ENCODE data around the gene IMPA2.

The IMPA2 gene

DNA sequence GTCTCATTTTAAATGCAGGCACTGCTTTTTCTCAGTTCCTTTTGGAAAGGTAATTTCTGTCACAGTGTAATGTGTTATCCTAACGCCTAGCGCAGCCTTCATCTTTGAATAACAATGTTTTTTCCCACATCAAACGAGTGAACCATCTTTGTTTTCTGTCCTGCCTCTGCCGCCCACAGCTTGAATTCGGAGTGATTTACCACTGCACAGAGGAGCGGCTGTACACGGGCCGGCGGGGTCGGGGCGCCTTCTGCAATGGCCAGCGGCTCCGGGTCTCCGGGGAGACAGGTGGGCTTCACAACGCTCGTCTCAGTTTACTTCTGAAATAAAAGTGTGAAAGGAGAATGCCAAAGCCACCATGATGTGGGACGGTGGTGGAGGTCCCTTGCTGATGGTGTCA is 32.8 kb downstream of the IMPA2 start:
- no peak for TF ChIP-seq CTCF (IDR thresholded peaks at IDR 0.05; ENCODE audit: borderline replicate concordance, control extremely low read depth, extremely low read depth, insufficient read depth, missing control alignments)
- DNase-seq (ENCODE audit: low spot score), result no peak
- in situ Hi-C loops (cut with MboI; ENCODE audit: low sequenced_read_pairs, unreplicated experiment), result no loop called here

GRCh38 chr18:12014521-12015415 is 33.5 kb downstream of the IMPA2 start:
- in situ Hi-C loops (cut with MboI; ENCODE audit: low sequenced_read_pairs, unreplicated experiment), result no loop called here
- no peak for TF ChIP-seq CTCF (IDR thresholded peaks at IDR 0.05; ENCODE audit: borderline replicate concordance, control extremely low read depth, extremely low read depth, insufficient read depth, missing control alignments)
- no peak for DNase-seq (ENCODE audit: low spot score)

DNA sequence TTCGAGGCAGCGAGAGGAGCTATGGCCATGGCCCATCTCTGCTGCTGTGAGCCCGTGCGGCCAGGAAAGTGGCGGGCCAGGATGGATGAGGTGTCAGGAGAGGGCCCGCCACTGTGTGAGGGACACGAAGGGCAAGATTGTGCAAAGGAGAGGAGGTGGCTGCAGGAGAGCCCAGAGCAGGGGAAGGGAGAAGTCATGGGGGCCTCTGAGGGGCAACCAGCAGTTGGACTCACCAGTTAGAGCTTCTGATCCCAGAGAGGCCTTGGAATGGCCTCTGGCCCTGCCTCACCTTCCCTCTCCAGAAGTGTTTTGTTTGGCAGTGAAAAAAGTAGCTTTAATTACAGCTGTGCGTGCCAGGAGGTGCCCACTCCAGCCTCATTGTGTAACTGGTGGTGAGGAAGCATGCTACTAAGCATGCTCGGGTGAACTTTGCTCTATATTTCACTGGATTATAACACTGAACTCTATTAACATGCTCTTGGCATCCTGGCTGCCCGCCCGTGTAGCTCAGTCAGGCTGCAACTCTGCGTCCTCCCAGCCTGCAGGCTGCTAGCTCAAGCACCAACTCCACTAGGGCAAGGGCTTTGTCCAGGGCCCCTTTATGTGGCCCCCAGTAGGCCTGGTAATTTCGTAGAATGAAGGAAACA is 34.2 kb downstream of the IMPA2 start:
- in situ Hi-C loops (cut with MboI; ENCODE audit: low sequenced_read_pairs, unreplicated experiment), result no loop called here
- no peak for TF ChIP-seq CTCF (IDR thresholded peaks at IDR 0.05; ENCODE audit: borderline replicate concordance, control extremely low read depth, extremely low read depth, insufficient read depth, missing control alignments)
- DNase-seq (ENCODE audit: low spot score), result no peak

GRCh38 chr18:12017081-12017480 is 35.8 kb downstream of the IMPA2 start:
- no peak for TF ChIP-seq CTCF (IDR thresholded peaks at IDR 0.05; ENCODE audit: borderline replicate concordance, control extremely low read depth, extremely low read depth, insufficient read depth, missing control alignments)
- no peak for DNase-seq (ENCODE audit: low spot score)
- in situ Hi-C loops (cut with MboI; ENCODE audit: low sequenced_read_pairs, unreplicated experiment), result no loop called here

DNA sequence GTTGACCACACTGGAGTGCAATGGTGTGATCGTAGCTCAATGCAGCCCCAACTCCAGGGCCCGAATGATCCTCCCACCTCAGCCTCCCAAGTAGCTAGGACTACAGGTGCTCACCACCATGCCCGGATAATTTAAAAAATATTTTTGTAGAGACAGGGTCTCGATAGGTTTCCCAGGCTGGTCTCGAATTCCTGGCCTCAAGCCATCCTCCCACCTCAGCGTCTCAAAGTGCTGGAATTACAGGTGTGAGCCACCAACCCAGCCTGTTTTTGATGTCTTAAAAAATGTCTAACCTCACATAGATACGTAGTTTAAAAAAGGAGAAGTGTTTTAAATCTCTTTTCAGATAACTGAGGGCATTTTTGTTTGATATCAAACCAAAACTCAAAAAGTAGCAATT is 37.6 kb downstream of the IMPA2 start:
- in situ Hi-C loops (cut with MboI; ENCODE audit: low sequenced_read_pairs, unreplicated experiment), result no loop called here
- no peak for TF ChIP-seq CTCF (IDR thresholded peaks at IDR 0.05; ENCODE audit: borderline replicate concordance, control extremely low read depth, extremely low read depth, insufficient read depth, missing control alignments)
- no peak for DNase-seq (ENCODE audit: low spot score)

- no peak for TF ChIP-seq CTCF (IDR thresholded peaks at IDR 0.05; ENCODE audit: borderline replicate concordance, control extremely low read depth, extremely low read depth, insufficient read depth, missing control alignments)
- no peak for DNase-seq (ENCODE audit: low spot score)
- in situ Hi-C loops (cut with MboI; ENCODE audit: low sequenced_read_pairs, unreplicated experiment), result no loop called here
Measured at GRCh38 chr18:12021077-12021476, 39.8 kb downstream of the IMPA2 start.

All from GM13976 (cell line).